A549 (cell line): Measurements from ENCODE around the gene TMOD1. TPM values are rescaled to one million over a fixed set of nuclear protein-coding genes. Genes with fewer than 3 reads are reported as not detected.

Experiments used
- ATAC-seq, 2 experiments: fragments of 200-7000 bp in 1 of 2; fragments of >200 bp in 1 of 2; cut with Nextera tagmentation in 1 of 2; cut with Tn5 transposase in 1 of 2; 3 replicates each; pipeline versions ENCODE4 v1.8.0 to v1.9.1; 2018 to 2020; ENCODE audit warnings: mild to moderate bottlenecking in 1 of 2, moderate library complexity in 1 of 2
- CTCF ChIA-PET: fragments of 300-600 bp; sonication (Branson Sonifier 250); formaldehyde crosslinking; extraction: SDS; loops from one replicate; lab custom pipeline; 2021; ENCODE audit warnings: antibody characterized with exemption, inconsistent platforms; lab: Yijun Ruan, JAX
- POLR2A ChIA-PET: fragments of 350-600 bp; formaldehyde crosslinking; extraction: SDS; loops from one replicate; lab custom pipeline; 2021; ENCODE audit warnings: antibody characterized with exemption, inconsistent platforms; lab: Yijun Ruan, JAX
- DNase-seq, 2 experiments: peaks; one replicate each; pipeline versions ENCODE4 v3.0.0 to v3.0.0-alpha.2; 2011 to 2016; ENCODE audit warnings: low read depth in 1 of 2, low spot score in 1 of 2
- FAIRE-seq: peaks from 2 replicates; lab custom pipeline; 2011; peaks lifted over from hg19 to GRCh38; lab: Jason Lieb, UNC
- H3K27ac ChIP-seq, 2 experiments: fragments of >200 bp; sonication (Bioruptor Twin); formaldehyde crosslinking; 3 replicates each; pipeline ENCODE4 v1.5.1; 2016 to 2017
- H3K4me1 ChIP-seq: fragments of >200 bp; sonication (Bioruptor Twin); formaldehyde crosslinking; 3 replicates; pipeline ENCODE4 v1.6.1; 2016
- H3K4me2 ChIP-seq: fragments of >200 bp; sonication (Bioruptor Twin); formaldehyde crosslinking; 3 replicates; pipeline ENCODE4 v1.6.1; 2016
- H3K4me3 ChIP-seq: fragments of >200 bp; sonication (Bioruptor Twin); formaldehyde crosslinking; 3 replicates; pipeline ENCODE4 v1.5.1; 2016
- H3K9me3 ChIP-seq: fragments of >200 bp; sonication (Bioruptor Twin); formaldehyde crosslinking; 3 replicates; pipeline ENCODE4 v1.6.1; 2016
- CBX2 ChIP-seq: fragments of 200-600 bp; sonication (generic); IDR thresholded peaks from 2 replicates; pipeline ENCODE4 v1.6.1; 2016; ENCODE audit warnings: low read depth, mild to moderate bottlenecking, borderline replicate concordance
- CBX8 ChIP-seq: fragments of 200-600 bp; sonication (generic); IDR thresholded peaks from 2 replicates; pipeline ENCODE4 v1.6.1; 2016
- EP300 ChIP-seq, 2 experiments: fragments of >200 bp; sonication (Bioruptor Twin); formaldehyde crosslinking; IDR thresholded peaks; 2 replicates in 1 of 2; 3 replicates in 1 of 2; pipeline ENCODE4 v1.6.1; 2016 to 2017
- HOXB13 ChIP-seq: fragments of 250-450 bp; sonication (Bioruptor Pico); IDR thresholded peaks from 2 replicates; pipeline ENCODE4 v1.5.0; 2020; ENCODE audit warnings: low read depth, mild to moderate bottlenecking, moderate library complexity
- HOXB5 ChIP-seq: fragments of 250-450 bp; sonication (Bioruptor Pico); IDR thresholded peaks from 2 replicates; pipeline ENCODE4 v1.5.0; 2020; ENCODE audit warnings: mild to moderate bottlenecking, moderate library complexity
- JUN ChIP-seq, 2 experiments: fragments of >200 bp; sonication (Bioruptor Twin); formaldehyde crosslinking; IDR thresholded peaks; 2 replicates in 1 of 2; 3 replicates in 1 of 2; pipeline ENCODE4 v1.6.1; 2016 to 2017
- MAZ ChIP-seq: fragments of 150-350 bp; IDR thresholded peaks from 2 replicates; pipeline ENCODE4 v1.6.1; 2014; ENCODE audit warnings: antibody characterized with exemption, low read depth, low read length, borderline replicate concordance
- NPAS2 ChIP-seq: fragments of 250-450 bp; sonication (Bioruptor Pico); IDR thresholded peaks from 2 replicates; pipeline ENCODE4 v1.8.0; 2022; ENCODE audit warnings: mild to moderate bottlenecking, moderate library complexity, borderline replicate concordance
- NR3C1 ChIP-seq: fragments of >200 bp; sonication (Bioruptor Twin); formaldehyde crosslinking; IDR thresholded peaks from 3 replicates; pipeline ENCODE4 v1.6.1; 2017
- POLR2A ChIP-seq: IDR thresholded peaks from 2 replicates; pipeline ENCODE4 v1.6.1; 2012; ENCODE audit warnings: mild to moderate bottlenecking, low read length
- POLR2AphosphoS2 ChIP-seq: conservative IDR thresholded peaks from 2 replicates; pipeline ENCODE4 v1.6.1; 2012; ENCODE audit warnings: low read length, improper control_type of control experiment, inconsistent platforms
- RCOR1 ChIP-seq: fragments of 150-350 bp; IDR thresholded peaks from 2 replicates; pipeline ENCODE4 v1.6.1; 2014; ENCODE audit warnings: antibody characterized with exemption, low read length, low read depth
- SREBF2 ChIP-seq: fragments of 450-650 bp; IDR thresholded peaks from 2 replicates; pipeline ENCODE4 v1.6.1; 2014; ENCODE audit warnings: mild to moderate bottlenecking, moderate library complexity
- ZC3H11A ChIP-seq: fragments of 450-650 bp; IDR thresholded peaks from 2 replicates; pipeline ENCODE4 v1.6.1; 2014; ENCODE audit warnings: antibody characterized with exemption, mild to moderate bottlenecking
- ZFP36 ChIP-seq: fragments of 450-650 bp; IDR thresholded peaks from 2 replicates; pipeline ENCODE4 v1.6.1; 2014; ENCODE audit warnings: borderline replicate concordance; ENCODE audit not compliant: partially characterized antibody
- WGBS: methylation state at CpG from one replicate; pipeline ENCODE4 v1.1.6; 2017; ENCODE audit errors: missing lambda C conversion rate; 5-methylcytosine and 5-hydroxymethylcytosine counted together
- polyA plus RNA-seq, 4 experiments: library from polyadenylated mRNA; depleted of rRNA in 3 of 4; stranded (reverse); fragments of >200 nt; fragmentation: RNase III in 1 of 4; extraction: RNeasy Plus Mini Kit Qiagen cat#74134 plus additional on column Dnase treatment in 1 of 4; gene quantifications; 2 replicates in 3 of 4; 3 replicates in 1 of 4; pipeline ENCODE4 v1.2.3, GENCODE V29; 2011 to 2017
- TF ChIP-seq, protein P1 (sequence below): fragments of >200 bp; sonication (Bioruptor Twin); formaldehyde crosslinking; IDR thresholded peaks from 3 replicates; pipeline ENCODE4 v1.5.1; 2016
- TF ChIP-seq, protein P2 (sequence below): fragments of >200 bp; sonication (Bioruptor Twin); formaldehyde crosslinking; IDR thresholded peaks from 2 replicates; pipeline ENCODE4 v1.6.1; 2016
- TF ChIP-seq, protein P3 (sequence below): fragments of 450-650 bp; IDR thresholded peaks from 2 replicates; pipeline ENCODE4 v1.6.1; 2014; ENCODE audit warnings: antibody characterized with exemption

The TMOD1 gene
- polyA plus RNA-seq, 2 of the 4 experiments (the other 2 are of a cell fraction) = 0.28 to 0.80 TPM

DNA sequence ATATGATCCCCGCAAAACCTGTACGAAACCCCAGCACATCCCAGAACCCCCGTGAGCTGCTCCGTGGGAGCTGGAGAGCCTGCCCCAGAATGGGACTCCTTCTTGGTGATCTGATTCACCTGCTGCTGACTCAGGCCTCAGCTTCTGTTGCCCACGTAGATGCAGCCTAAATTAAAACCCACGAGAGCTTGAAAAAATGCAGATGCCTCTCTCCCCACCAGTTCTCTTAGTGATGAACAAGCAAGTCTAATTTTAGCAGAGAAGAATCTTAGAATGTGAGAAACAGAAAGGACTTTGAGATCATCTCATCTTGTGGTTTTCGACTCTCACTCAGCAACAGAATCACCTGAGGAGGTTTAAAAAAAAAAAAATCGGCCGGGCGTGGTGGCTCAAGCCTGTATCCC lies 57.6 kb downstream of the TMOD1 start:
- 73% methylated on average over 10 of the region's 10 CpGs for WGBS
- H3K27ac ChIP-seq = no peak overlapping the region
- POLR2A ChIA-PET = no interaction called here
- DNase-seq (no peak), ATAC-seq (no peak), FAIRE-seq (no peak)
- peaks cover 4% of the 10 kb centered on the region; the same call in 2 of the 3 replicates for H3K4me1 ChIP-seq
- TF ChIP-seq JUN (IDR thresholded peaks at IDR 0.05) = no peak
- TF ChIP-seq HOXB5 = no peak
- no peak for TF ChIP-seq RCOR1
- TF ChIP-seq NPAS2 (CRISPR knock-in tag) = no peak
- no peak for TF ChIP-seq EP300 (IDR thresholded peaks at IDR 0.05)
- TF ChIP-seq, protein P1, sequence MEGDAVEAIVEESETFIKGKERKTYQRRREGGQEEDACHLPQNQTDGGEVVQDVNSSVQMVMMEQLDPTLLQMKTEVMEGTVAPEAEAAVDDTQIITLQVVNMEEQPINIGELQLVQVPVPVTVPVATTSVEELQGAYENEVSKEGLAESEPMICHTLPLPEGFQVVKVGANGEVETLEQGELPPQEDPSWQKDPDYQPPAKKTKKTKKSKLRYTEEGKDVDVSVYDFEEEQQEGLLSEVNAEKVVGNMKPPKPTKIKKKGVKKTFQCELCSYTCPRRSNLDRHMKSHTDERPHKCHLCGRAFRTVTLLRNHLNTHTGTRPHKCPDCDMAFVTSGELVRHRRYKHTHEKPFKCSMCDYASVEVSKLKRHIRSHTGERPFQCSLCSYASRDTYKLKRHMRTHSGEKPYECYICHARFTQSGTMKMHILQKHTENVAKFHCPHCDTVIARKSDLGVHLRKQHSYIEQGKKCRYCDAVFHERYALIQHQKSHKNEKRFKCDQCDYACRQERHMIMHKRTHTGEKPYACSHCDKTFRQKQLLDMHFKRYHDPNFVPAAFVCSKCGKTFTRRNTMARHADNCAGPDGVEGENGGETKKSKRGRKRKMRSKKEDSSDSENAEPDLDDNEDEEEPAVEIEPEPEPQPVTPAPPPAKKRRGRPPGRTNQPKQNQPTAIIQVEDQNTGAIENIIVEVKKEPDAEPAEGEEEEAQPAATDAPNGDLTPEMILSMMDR = no peak
- TF ChIP-seq, protein P2, sequence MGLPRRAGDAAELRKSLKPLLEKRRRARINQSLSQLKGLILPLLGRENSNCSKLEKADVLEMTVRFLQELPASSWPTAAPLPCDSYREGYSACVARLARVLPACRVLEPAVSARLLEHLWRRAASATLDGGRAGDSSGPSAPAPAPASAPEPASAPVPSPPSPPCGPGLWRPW = no peak
- no peak for TF ChIP-seq HOXB13 (CRISPR knock-in tag)
- no peak for TF ChIP-seq CBX2
- TF ChIP-seq POLR2AphosphoS2 = no peak
- TF ChIP-seq ZC3H11A = no peak
- no peak for TF ChIP-seq NR3C1
- TF ChIP-seq, protein P3, sequence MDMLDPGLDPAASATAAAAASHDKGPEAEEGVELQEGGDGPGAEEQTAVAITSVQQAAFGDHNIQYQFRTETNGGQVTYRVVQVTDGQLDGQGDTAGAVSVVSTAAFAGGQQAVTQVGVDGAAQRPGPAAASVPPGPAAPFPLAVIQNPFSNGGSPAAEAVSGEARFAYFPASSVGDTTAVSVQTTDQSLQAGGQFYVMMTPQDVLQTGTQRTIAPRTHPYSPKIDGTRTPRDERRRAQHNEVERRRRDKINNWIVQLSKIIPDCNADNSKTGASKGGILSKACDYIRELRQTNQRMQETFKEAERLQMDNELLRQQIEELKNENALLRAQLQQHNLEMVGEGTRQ = no peak
- no peak for TF ChIP-seq CBX8
- TF ChIP-seq, all 56 proteins: peak for 0
- H3K9me3 ChIP-seq = no peaks in the 10 kb centered on the region
- no peak overlapping the region for H3K4me2 ChIP-seq
- CTCF ChIA-PET = interaction anchor here (1.6 to 2.6 kb wide), 2 partner anchors 11 to 40 kb away, joined by 5 to 13 read pairs; no protein-coding TSS in a partner anchor
- H3K4me3 ChIP-seq = no peak overlapping the region

DNA sequence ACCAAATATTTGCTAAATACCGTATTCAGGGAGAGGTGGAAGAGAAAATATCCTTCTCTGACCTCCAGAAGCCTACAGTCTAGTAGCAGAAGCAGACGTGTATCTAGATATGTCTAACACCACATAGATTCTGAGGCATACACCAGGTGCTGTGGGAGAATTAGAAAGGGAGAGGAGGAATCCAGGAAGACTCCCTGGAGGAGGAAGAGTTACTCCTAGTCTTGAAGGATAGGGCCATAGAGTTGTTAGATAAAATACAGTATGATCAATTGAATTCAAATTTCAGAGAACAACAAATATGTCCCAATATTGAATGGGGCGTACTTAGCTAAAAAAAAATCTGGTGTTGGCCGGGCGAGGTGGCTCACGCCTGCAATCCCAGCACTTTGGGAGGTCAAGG lies 58.7 kb downstream of the TMOD1 start:
- TF ChIP-seq, protein P3 = no peak
- peak; percentile 51 for TF ChIP-seq ZFP36
- H3K27ac ChIP-seq = no peak overlapping the region
- H3K4me1 ChIP-seq = peaks cover 11% of the 10 kb centered on the region
- FAIRE-seq (no peak), DNase-seq (no peak), ATAC-seq (no peak)
- no peak overlapping the region for H3K4me3 ChIP-seq
- H3K4me2 ChIP-seq = no peak overlapping the region
- ChIA-PET CTCF (interaction anchor here (0.5 to 2.6 kb wide), 4 partner anchors 29 to 91 kb away, joined by 3 to 13 read pairs (median 6); no protein-coding TSS in a partner anchor), POLR2A (no interaction called here)
- WGBS = 70% methylated on average over 6 of the region's 6 CpGs
- H3K9me3 ChIP-seq = no peaks in the 10 kb centered on the region

DNA sequence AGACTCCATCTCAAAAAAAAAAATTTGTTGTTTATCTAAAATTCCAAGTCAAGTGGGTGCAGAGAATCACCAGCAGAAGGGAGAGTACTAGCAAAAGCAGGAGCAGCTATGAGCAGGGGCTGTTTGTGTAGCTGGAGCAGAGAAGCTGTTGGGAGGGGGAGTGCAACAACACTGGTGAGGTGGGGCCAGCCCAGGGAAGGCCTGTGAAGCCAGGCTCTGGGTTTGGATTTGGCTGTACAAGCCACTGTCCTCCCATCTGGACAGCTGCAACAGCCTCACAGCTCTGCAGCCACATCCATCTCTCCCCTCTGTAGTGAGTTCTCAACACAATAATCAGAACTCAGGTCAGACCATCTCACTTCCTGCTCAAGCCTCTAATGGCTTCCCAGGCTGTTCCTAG lies 59.4 kb downstream of the TMOD1 start:
- Histone ChIP-seq H3K4me3 (no peak overlapping the region), H3K4me1 (peaks cover 11% of the 10 kb centered on the region), H3K9me3 (no peaks in the 10 kb centered on the region), H3K27ac (no peak overlapping the region), H3K4me2 (no peak overlapping the region)
- ATAC-seq (no peak), DNase-seq (no peak), FAIRE-seq (no peak)
- ChIA-PET POLR2A (no interaction called here), CTCF (interaction anchor here (0.5 to 2.6 kb wide), 5 partner anchors 10 to 91 kb away, joined by 3 to 13 read pairs (median 7); no protein-coding TSS in a partner anchor)
- TF ChIP-seq RCOR1 (no peak), MAZ (no peak), ZC3H11A (no peak), SREBF2 (no peak), POLR2A (no peak), CBX8 (no peak)
